ENCODE measurements around the gene SUGP2.

DNA sequence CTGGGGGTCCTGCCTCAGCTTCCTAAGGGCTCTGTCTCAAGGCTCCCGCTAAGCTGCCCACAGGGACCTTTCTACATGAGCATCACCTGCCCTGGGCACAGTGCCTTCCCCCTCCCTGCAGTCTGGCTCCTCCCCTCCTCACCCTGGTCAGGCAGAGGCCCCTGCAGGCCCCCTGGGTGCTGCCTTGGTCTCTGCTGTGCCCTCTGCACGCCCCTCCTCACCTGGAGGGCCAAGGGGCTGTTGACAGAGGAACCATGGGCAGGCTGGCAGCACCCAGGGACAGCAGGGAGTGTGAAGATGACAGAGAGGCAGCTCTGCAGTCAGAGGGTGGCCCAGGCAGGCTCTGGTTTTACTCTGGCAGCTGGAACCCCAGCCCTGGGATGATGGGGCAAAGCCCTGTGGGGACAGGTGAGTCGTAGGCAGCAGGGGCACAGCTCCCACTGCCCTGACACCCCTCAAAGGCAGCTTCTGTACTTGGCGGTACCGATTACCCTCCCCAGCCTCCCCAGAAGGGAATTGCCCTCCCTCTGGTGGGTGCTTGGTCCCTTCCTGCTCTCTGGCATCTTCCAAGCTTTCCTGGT is 43.1 kb downstream of the SUGP2 start:
- TF ChIP-seq, protein P1, sequence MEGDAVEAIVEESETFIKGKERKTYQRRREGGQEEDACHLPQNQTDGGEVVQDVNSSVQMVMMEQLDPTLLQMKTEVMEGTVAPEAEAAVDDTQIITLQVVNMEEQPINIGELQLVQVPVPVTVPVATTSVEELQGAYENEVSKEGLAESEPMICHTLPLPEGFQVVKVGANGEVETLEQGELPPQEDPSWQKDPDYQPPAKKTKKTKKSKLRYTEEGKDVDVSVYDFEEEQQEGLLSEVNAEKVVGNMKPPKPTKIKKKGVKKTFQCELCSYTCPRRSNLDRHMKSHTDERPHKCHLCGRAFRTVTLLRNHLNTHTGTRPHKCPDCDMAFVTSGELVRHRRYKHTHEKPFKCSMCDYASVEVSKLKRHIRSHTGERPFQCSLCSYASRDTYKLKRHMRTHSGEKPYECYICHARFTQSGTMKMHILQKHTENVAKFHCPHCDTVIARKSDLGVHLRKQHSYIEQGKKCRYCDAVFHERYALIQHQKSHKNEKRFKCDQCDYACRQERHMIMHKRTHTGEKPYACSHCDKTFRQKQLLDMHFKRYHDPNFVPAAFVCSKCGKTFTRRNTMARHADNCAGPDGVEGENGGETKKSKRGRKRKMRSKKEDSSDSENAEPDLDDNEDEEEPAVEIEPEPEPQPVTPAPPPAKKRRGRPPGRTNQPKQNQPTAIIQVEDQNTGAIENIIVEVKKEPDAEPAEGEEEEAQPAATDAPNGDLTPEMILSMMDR (conservative IDR thresholded peaks at IDR 0.05; ENCODE audit: low read depth in 2 of 2) = no peak
- TF ChIP-seq POLR2AphosphoS5 (IDR thresholded peaks at IDR 0.05; ENCODE audit: low read depth) (0 out of 2 replicates have a peak, but pooled peaks have one; percentile 8), REST (IDR thresholded peaks at IDR 0.05; ENCODE audit: unreplicated experiment) (no peak), JUNB (IDR thresholded peaks at IDR 0.05; ENCODE audit: unreplicated experiment) (no peak), EZH2 (IDR thresholded peaks at IDR 0.05; ENCODE audit: low read depth, unreplicated experiment) (no peak), EZH2phosphoT487 (IDR thresholded peaks at IDR 0.05; ENCODE audit: unreplicated experiment) (no peak), NANOG (IDR thresholded peaks at IDR 0.05; ENCODE audit: borderline replicate concordance) (no peak), STAT1 (IDR thresholded peaks at IDR 0.05; ENCODE audit: unreplicated experiment) (no peak), CREB1 (CRISPR knock-in tag; IDR thresholded peaks at IDR 0.05; ENCODE audit: low read depth) (no peak)

Data from GM23338 (cell line).